Upper lobe of left lung (tissue), 6 donors: Measurements from ENCODE around the gene MFAP3L. TPM values are rescaled to one million over a fixed set of nuclear protein-coding genes. Genes with fewer than 3 reads are reported as not detected.
"Not testable (repeated sequence)": the region's sequence is repeated elsewhere in the genome, so short reads cannot be mapped to it uniquely, and the experiment has no call there.

Experiments used
- ATAC-seq, 2 donors: fragments of 200-7000 bp; cut with Tn5 transposase; one replicate each; pipeline ENCODE4 v1.9.1; 2022; ENCODE audit warnings: mild to moderate bottlenecking in 2 of 2, moderate library complexity in 2 of 2; ENCODE audit not compliant: low FRiP score in 2 of 2
- DNase-seq, 2 donors: peaks; one replicate each; pipeline ENCODE4 v3.0.0-alpha.2; 2019 to 2020
- H3K27ac ChIP-seq, 4 donors: fragments of 200-600 bp; sonication (generic); one replicate each; pipeline ENCODE4 v1.5.1; 2016 to 2019
- H3K27me3 ChIP-seq, 4 donors: fragments of 200-600 bp; sonication (generic); one replicate each; pipeline ENCODE4 v1.5.1; 2017 to 2019
- H3K36me3 ChIP-seq, 4 donors: fragments of 200-600 bp; sonication (generic); one replicate each; pipeline ENCODE4 v1.5.1; 2016 to 2019
- H3K4me1 ChIP-seq, 4 donors: fragments of 200-600 bp; sonication (generic); one replicate each; pipeline ENCODE4 v1.5.1; 2018 to 2019
- H3K4me3 ChIP-seq, 4 donors: fragments of 200-600 bp; sonication (generic); one replicate each; pipeline ENCODE4 v1.5.1; 2017 to 2019; ENCODE audit warnings: mild to moderate bottlenecking in 2 of 4, moderate library complexity in 1 of 4
- H3K9me3 ChIP-seq, 4 donors: fragments of 200-600 bp; sonication (generic); one replicate each; pipeline ENCODE4 v1.5.1; 2018 to 2019
- EP300 ChIP-seq, 4 donors: sonication (generic); formaldehyde crosslinking; IDR thresholded peaks; one replicate each; pipeline ENCODE4 v1.5.1; 2017; ENCODE audit warnings: antibody characterized with exemption in 4 of 4, control low read depth in 2 of 4
- POLR2A ChIP-seq, 4 donors: fragments of 450-650 bp; IDR thresholded peaks; one replicate each; pipeline ENCODE4 v1.5.1; 2016 to 2017; ENCODE audit warnings: antibody characterized with exemption in 4 of 4, mild to moderate bottlenecking in 2 of 4
- POLR2AphosphoS5 ChIP-seq, 2 donors: sonication (generic); formaldehyde crosslinking; IDR thresholded peaks; one replicate each; pipeline ENCODE4 v1.5.1; 2017; ENCODE audit warnings: antibody characterized with exemption in 2 of 2
- WGBS, 2 donors: methylation state at CpG; one replicate each; pipeline ENCODE4 v1.1.5; 2017 to 2018; 5-methylcytosine and 5-hydroxymethylcytosine counted together
- total RNA-seq, 6 donors: library from RNA; depleted of rRNA in 4 of 6; stranded (reverse); fragments of >200 nt in 4 of 6; gene quantifications; one replicate each; pipeline versions ENCODE4 v1.1.0 to v1.2.1, GENCODE V29; 2016 to 2021
- TF ChIP-seq, protein P1 (sequence below), 6 experiments: fragments of 450-650 bp in 4 of 6; fragments of 200-600 bp in 2 of 6; sonication (generic) in 2 of 6; IDR thresholded peaks; one replicate each; pipeline ENCODE4 v1.5.1; 2016 to 2019; ENCODE audit warnings: antibody characterized with exemption in 6 of 6
- donor health status: DM: no; HTN: no; CAD: no; lungs with moderate emphysema.
- donor health status: DM: no; HTN: yes; CAD: no; lungs with severe emphysema.

The MFAP3L gene
- total RNA-seq, 6 donors from 2014 or later = 2.1 to 11.7 (median 6.4) TPM

DNA sequence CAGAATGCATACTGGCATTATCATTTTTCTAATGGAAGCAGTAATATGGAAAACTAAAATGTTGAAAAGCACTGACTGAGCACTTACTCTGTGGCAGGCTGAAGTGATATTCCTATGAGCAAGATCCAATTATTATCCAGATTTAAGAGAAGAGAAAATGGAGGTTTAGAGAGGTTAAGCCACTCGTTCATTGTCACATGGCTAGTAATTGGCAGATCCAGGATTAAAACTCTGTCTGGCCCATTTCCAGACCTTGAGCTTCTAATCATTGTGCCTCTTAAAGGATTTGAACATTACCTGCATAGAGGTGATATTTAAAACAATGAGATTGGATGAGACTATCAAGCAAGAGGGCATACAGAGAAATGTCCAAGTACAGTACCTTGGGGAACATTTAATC is 80.6 kb downstream of the MFAP3L start:
- 67 to 76% methylated on average over 1 of the region's 1 CpG for WGBS, 2 donors
- DNase-seq (no peak), ATAC-seq (no peak)
- Histone ChIP-seq H3K4me3 (no peak overlapping the region), H3K36me3 (no peaks in the 10 kb centered on the region), H3K4me1 (no peaks in the 10 kb centered on the region), H3K9me3 (no peaks in the 10 kb centered on the region), H3K27me3 (no peaks in the 10 kb centered on the region), H3K27ac (no peak overlapping the region)
- TF ChIP-seq, protein P1, sequence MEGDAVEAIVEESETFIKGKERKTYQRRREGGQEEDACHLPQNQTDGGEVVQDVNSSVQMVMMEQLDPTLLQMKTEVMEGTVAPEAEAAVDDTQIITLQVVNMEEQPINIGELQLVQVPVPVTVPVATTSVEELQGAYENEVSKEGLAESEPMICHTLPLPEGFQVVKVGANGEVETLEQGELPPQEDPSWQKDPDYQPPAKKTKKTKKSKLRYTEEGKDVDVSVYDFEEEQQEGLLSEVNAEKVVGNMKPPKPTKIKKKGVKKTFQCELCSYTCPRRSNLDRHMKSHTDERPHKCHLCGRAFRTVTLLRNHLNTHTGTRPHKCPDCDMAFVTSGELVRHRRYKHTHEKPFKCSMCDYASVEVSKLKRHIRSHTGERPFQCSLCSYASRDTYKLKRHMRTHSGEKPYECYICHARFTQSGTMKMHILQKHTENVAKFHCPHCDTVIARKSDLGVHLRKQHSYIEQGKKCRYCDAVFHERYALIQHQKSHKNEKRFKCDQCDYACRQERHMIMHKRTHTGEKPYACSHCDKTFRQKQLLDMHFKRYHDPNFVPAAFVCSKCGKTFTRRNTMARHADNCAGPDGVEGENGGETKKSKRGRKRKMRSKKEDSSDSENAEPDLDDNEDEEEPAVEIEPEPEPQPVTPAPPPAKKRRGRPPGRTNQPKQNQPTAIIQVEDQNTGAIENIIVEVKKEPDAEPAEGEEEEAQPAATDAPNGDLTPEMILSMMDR (IDR thresholded peaks at IDR 0.05) = no peak
- TF ChIP-seq POLR2AphosphoS5 (IDR thresholded peaks at IDR 0.05) (no peak), POLR2A (IDR thresholded peaks at IDR 0.05) (no peak), EP300 (IDR thresholded peaks at IDR 0.05) (no peak)

DNA sequence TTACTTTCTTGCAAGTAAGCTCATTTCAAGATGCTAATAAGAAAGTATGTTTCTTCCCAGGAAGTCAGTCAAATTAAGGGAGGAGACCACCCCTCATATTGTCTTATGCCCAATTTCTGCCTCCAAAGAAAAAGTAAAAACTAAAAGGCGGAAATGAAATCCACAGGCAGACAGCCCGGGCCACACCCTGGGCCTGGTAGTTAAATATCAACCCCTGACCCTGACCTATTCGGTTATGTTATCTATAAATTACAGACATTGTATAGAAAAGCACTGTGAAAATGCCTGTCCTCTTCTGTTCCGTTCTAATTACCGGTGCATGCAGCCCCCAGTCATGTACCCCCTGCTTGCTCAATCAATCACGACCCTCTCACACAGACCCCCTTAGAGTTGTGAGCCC is 82.6 kb downstream of the MFAP3L start:
- H3K4me3 ChIP-seq, H3K36me3 ChIP-seq: not testable (repeated sequence)
- 89% methylated on average over 6 of the region's 6 CpGs for WGBS, 2 donors

DNA sequence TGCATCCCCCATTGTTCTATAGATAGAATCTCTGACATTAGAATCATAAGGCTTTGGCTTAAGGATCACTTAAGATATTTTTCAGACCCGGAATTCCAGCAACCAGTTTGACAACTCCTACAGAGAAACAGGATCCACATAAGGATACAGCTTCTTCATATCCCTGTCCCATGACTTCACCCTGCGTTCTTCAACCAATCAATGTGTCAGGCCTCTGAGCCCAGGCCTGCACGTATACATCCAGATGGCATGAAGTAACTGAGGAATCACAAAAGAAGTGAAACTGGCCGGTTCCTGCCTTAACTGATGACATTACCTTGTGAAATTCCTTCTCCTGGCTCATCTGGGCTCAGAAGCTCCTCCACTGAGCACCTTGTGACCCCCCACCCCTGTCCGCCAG is 85.1 kb downstream of the MFAP3L start:
- H3K4me3 ChIP-seq = no peak overlapping the region
- H3K4me1 ChIP-seq = no peaks in the 10 kb centered on the region
- H3K9me3 ChIP-seq = no peaks in the 10 kb centered on the region
- no peak for TF ChIP-seq POLR2A (IDR thresholded peaks at IDR 0.05)
- no peak for TF ChIP-seq EP300 (IDR thresholded peaks at IDR 0.05)
- TF ChIP-seq, protein P1 (IDR thresholded peaks at IDR 0.05) = no peak
- no peak for TF ChIP-seq POLR2AphosphoS5 (IDR thresholded peaks at IDR 0.05)
- H3K27ac ChIP-seq = no peak overlapping the region
- H3K27me3 ChIP-seq = no peaks in the 10 kb centered on the region
- DNase-seq (no peak), ATAC-seq (no peak)
- H3K36me3 ChIP-seq = no peaks in the 10 kb centered on the region
- 79 to 83% methylated on average over 5 of the region's 5 CpGs for WGBS, 2 donors

More for the DNA sequence above, 82.6 kb downstream of the MFAP3L start:
- not testable (repeated sequence) for H3K4me1 ChIP-seq, H3K27ac ChIP-seq, H3K27me3 ChIP-seq, ATAC-seq, DNase-seq, H3K9me3 ChIP-seq

DNA sequence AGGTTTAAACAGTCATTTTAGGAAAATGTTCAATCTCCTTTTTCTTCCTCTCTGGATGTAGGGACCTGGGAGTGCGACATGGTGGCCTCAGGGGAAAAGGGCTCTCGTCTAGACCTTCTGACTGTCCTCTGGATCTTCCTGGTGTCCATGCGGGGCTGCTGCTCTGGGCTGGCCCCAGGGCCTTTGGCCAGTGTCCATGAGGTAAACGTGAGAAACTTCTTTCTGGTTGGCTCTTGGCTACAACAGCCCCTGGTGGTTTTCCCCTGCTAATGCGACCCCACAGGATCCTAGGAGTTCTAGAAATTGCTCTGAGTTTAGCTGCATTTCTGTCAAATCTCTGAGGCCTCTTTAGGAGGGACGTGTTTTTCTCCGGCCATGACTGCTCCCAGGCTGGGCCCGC is 85.7 kb downstream of the MFAP3L start:
- H3K27ac ChIP-seq = no peak overlapping the region
- TF ChIP-seq POLR2A (IDR thresholded peaks at IDR 0.05) (no peak), EP300 (IDR thresholded peaks at IDR 0.05) (no peak), POLR2AphosphoS5 (IDR thresholded peaks at IDR 0.05) (no peak)
- TF ChIP-seq, protein P1 (IDR thresholded peaks at IDR 0.05) = no peak
- no peaks in the 10 kb centered on the region for H3K36me3 ChIP-seq
- DNase-seq (peak in 1 of 2 donors; percentile 23), ATAC-seq (no peak)
- 77 to 78% methylated on average over 8 of the region's 8 CpGs for WGBS, 2 donors
- H3K27me3 ChIP-seq = no peaks in the 10 kb centered on the region
- H3K4me3 ChIP-seq = no peak overlapping the region
- H3K9me3 ChIP-seq = no peaks in the 10 kb centered on the region
- no peaks in the 10 kb centered on the region for H3K4me1 ChIP-seq

Other genes with a start within 250 kb of the MFAP3L start
- gene AADAT, start 63.6 kb upstream of the MFAP3L start, total RNA-seq = 10 to 100 TPM in 2 of 6 donors, 1 to 10 TPM in 4; 4.8 to 16.8 (median 7.4) TPM